ENCODE measurements around the gene NR3C2. TPM values are rescaled to one million over a fixed set of nuclear protein-coding genes. Genes with fewer than 3 reads are reported as not detected.

The NR3C2 gene
- total and polyA plus RNA-seq, 10 of the 15 experiments (the other 5 are each of a cell fraction or from before 2014, with no cell fraction given): 0.05 to 0.11 (median 0.08) TPM; not detected in 4

- WGBS (ENCODE audit: insufficient coverage, insufficient replicate concordance, low lambda C conversion rate, missing lambda C conversion rate): 18% methylated on average over 3 of the region's 3 CpGs
- Histone ChIP-seq H3K9me3 (replicated peaks; ENCODE audit: control insufficient read depth, insufficient read depth, low read length) (no peaks in the 10 kb centered on the region), H3K4me2 (ENCODE audit: control insufficient read depth, insufficient read depth) (no peak overlapping the region), H3K36me3 (ENCODE audit: control insufficient read depth in 2 of 2, insufficient read depth in 2 of 2, low read length in 1 of 2) (no peaks in the 10 kb centered on the region), H3K79me2 (ENCODE audit: control insufficient read depth, insufficient read depth, low read length) (no peaks in the 10 kb centered on the region), H4K20me1 (ENCODE audit: control insufficient read depth, insufficient read depth) (no peaks in the 10 kb centered on the region), H3K27me3 (replicated peaks in 1 of 2; ENCODE audit: control insufficient read depth in 2 of 2, insufficient read depth in 2 of 2, low read length in 1 of 2) (no peaks in the 10 kb centered on the region), H2AFZ (ENCODE audit: control insufficient read depth, low read depth, low read length) (no peak overlapping the region), H3K9ac (ENCODE audit: control insufficient read depth, insufficient read depth, low read length) (no peak overlapping the region), H3K4me1 (ENCODE audit: control insufficient read depth, insufficient read depth, low read length) (0 out of 2 replicates have a peak, but pooled peaks cover 2% of the 10 kb centered on the region), H3K27ac (ENCODE audit: control insufficient read depth, insufficient read depth) (no peak overlapping the region), H3K4me3 (no peak overlapping the region)
- intact Hi-C loops (cut with micrococcal nuclease; ENCODE audit: unreplicated experiment): no loop called here
- no TSS peak for BruUV-seq (replicated peaks)
- TF ChIP-seq NFYA (IDR thresholded peaks at IDR 0.05; ENCODE audit: borderline replicate concordance, low read depth, low read length) (no peak), SMARCA5 (IDR thresholded peaks at IDR 0.05) (no peak), SPI1 (IDR thresholded peaks at IDR 0.05; ENCODE audit: borderline replicate concordance, insufficient read depth, low read depth, low read length) (no peak), BMI1 (IDR thresholded peaks at IDR 0.05; ENCODE audit: borderline replicate concordance) (no peak), ETV6 (conservative IDR thresholded peaks at IDR 0.05 in 1 of 2, IDR thresholded peaks at IDR 0.05 in 1 of 2; ENCODE audit: borderline replicate concordance in 1 of 2, low read depth in 1 of 2) (no peak), ZSCAN29 (IDR thresholded peaks at IDR 0.05) (no peak), PAX5 (IDR thresholded peaks at IDR 0.05; ENCODE audit: borderline replicate concordance, low read depth, low read length) (no peak), ZZZ3 (IDR thresholded peaks at IDR 0.05; ENCODE audit: control insufficient read depth, insufficient read length, low read depth) (no peak), IKZF2 (IDR thresholded peaks at IDR 0.05) (no peak), WRNIP1 (IDR thresholded peaks at IDR 0.05; ENCODE audit: borderline replicate concordance, low read depth, low read length) (no peak), POLR2AphosphoS2 (IDR thresholded peaks at IDR 0.05; ENCODE audit: low read depth, low read length) (no peak), SUPT20H (IDR thresholded peaks at IDR 0.05; ENCODE audit: borderline replicate concordance, control insufficient read depth, low read depth, low read length) (no peak), LARP7 (IDR thresholded peaks at IDR 0.05) (no peak), CHD1 (IDR thresholded peaks at IDR 0.05; ENCODE audit: low read depth, low read length) (no peak), NFYB (IDR thresholded peaks at IDR 0.05; ENCODE audit: insufficient read depth, low read depth, low read length) (no peak)
- TF ChIP-seq, protein P1, sequence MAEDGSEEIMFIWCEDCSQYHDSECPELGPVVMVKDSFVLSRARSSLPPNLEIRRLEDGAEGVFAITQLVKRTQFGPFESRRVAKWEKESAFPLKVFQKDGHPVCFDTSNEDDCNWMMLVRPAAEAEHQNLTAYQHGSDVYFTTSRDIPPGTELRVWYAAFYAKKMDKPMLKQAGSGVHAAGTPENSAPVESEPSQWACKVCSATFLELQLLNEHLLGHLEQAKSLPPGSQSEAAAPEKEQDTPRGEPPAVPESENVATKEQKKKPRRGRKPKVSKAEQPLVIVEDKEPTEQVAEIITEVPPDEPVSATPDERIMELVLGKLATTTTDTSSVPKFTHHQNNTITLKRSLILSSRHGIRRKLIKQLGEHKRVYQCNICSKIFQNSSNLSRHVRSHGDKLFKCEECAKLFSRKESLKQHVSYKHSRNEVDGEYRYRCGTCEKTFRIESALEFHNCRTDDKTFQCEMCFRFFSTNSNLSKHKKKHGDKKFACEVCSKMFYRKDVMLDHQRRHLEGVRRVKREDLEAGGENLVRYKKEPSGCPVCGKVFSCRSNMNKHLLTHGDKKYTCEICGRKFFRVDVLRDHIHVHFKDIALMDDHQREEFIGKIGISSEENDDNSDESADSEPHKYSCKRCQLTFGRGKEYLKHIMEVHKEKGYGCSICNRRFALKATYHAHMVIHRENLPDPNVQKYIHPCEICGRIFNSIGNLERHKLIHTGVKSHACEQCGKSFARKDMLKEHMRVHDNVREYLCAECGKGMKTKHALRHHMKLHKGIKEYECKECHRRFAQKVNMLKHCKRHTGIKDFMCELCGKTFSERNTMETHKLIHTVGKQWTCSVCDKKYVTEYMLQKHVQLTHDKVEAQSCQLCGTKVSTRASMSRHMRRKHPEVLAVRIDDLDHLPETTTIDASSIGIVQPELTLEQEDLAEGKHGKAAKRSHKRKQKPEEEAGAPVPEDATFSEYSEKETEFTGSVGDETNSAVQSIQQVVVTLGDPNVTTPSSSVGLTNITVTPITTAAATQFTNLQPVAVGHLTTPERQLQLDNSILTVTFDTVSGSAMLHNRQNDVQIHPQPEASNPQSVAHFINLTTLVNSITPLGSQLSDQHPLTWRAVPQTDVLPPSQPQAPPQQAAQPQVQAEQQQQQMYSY (CRISPR knock-in tag; IDR thresholded peaks at IDR 0.05): no peak
- TF ChIP-seq, protein P2, sequence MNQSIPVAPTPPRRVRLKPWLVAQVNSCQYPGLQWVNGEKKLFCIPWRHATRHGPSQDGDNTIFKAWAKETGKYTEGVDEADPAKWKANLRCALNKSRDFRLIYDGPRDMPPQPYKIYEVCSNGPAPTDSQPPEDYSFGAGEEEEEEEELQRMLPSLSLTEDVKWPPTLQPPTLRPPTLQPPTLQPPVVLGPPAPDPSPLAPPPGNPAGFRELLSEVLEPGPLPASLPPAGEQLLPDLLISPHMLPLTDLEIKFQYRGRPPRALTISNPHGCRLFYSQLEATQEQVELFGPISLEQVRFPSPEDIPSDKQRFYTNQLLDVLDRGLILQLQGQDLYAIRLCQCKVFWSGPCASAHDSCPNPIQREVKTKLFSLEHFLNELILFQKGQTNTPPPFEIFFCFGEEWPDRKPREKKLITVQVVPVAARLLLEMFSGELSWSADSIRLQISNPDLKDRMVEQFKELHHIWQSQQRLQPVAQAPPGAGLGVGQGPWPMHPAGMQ (IDR thresholded peaks at IDR 0.05; ENCODE audit: borderline replicate concordance): no peak
- TF ChIP-seq, protein P3, sequence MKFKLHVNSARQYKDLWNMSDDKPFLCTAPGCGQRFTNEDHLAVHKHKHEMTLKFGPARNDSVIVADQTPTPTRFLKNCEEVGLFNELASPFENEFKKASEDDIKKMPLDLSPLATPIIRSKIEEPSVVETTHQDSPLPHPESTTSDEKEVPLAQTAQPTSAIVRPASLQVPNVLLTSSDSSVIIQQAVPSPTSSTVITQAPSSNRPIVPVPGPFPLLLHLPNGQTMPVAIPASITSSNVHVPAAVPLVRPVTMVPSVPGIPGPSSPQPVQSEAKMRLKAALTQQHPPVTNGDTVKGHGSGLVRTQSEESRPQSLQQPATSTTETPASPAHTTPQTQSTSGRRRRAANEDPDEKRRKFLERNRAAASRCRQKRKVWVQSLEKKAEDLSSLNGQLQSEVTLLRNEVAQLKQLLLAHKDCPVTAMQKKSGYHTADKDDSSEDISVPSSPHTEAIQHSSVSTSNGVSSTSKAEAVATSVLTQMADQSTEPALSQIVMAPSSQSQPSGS (IDR thresholded peaks at IDR 0.05; ENCODE audit: low read length): no peak
- no peak for ATAC-seq
- ChIA-PET SMC1A (ENCODE audit: uncharacterized antibody, unreplicated experiment) (interaction anchor here (1.5 kb wide), 1 partner anchor 170 kb away, joined by 3 read pairs; no protein-coding TSS in a partner anchor), POLR2A (no interaction called here), RAD21 (ENCODE audit: unreplicated experiment) (no interaction called here), CTCF (interaction anchor here (2.5 kb wide), 1 partner anchor 20 kb away, joined by 7 read pairs; no protein-coding TSS in a partner anchor)
- no peak for DNase-seq (ENCODE audit: low read depth, low spot score)
- FAIRE-seq: no peak
- in situ Hi-C loops (cut with MboI): no loop called here
Observed at GRCh38 chr4:148215202-148215601, 227.0 kb downstream of the NR3C2 start.
